Gastrocnemius medialis (tissue), 4 donors: Measurements from ENCODE around the gene RANBP2.
"Not testable (repeated sequence)": the region's sequence is repeated elsewhere in the genome, so short reads cannot be mapped to it uniquely, and the experiment has no call there.

Experiments
- POLR2A ChIP-seq, 2 donors: fragments of 450-650 bp; IDR thresholded peaks; one replicate each; pipeline ENCODE4 v1.6.1; 2017; ENCODE audit warnings: antibody characterized with exemption in 2 of 2, mild to moderate bottlenecking in 2 of 2, moderate library complexity in 2 of 2
- TF ChIP-seq, protein P1 (sequence below), 5 experiments: fragments of 450-650 bp in 3 of 5; fragments of 200-600 bp in 2 of 5; sonication (generic) in 2 of 5; IDR thresholded peaks in 4 of 5; conservative IDR thresholded peaks in 1 of 5; 1 replicate in 4 of 5; 2 replicates in 1 of 5; pipeline ENCODE4 v1.5.1; 2016 to 2019; ENCODE audit warnings: antibody characterized with exemption in 5 of 5, mild to moderate bottlenecking in 3 of 5, moderate library complexity in 3 of 5

DNA sequence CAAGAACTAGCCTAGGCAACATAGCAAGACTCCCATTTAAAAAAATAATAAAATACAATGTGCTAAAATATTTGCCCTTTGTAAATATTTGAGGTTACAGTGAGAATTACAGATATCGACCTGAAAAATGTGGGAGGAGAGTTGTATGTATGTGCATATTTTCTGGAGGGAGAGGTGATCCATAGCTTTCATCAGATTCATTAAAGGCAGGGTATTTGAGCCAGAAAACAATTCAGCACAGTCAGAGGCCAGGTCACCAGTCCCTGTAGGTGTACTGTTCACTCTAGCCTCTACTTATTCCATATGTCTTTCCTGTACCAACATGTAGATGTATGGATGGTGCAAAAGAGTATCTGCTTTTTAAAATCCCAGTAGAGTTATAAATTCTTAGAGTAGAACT, 49.0 kb upstream of the RANBP2 start:
- TF ChIP-seq, protein P1, sequence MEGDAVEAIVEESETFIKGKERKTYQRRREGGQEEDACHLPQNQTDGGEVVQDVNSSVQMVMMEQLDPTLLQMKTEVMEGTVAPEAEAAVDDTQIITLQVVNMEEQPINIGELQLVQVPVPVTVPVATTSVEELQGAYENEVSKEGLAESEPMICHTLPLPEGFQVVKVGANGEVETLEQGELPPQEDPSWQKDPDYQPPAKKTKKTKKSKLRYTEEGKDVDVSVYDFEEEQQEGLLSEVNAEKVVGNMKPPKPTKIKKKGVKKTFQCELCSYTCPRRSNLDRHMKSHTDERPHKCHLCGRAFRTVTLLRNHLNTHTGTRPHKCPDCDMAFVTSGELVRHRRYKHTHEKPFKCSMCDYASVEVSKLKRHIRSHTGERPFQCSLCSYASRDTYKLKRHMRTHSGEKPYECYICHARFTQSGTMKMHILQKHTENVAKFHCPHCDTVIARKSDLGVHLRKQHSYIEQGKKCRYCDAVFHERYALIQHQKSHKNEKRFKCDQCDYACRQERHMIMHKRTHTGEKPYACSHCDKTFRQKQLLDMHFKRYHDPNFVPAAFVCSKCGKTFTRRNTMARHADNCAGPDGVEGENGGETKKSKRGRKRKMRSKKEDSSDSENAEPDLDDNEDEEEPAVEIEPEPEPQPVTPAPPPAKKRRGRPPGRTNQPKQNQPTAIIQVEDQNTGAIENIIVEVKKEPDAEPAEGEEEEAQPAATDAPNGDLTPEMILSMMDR (IDR thresholded peaks at IDR 0.05 in 4 of 5, conservative IDR thresholded peaks at IDR 0.05 in 1 of 5) = not testable (repeated sequence)
- TF ChIP-seq POLR2A (IDR thresholded peaks at IDR 0.05) = not testable (repeated sequence)
